Keratinocyte (primary cell): ENCODE data around the gene SMC1B.

ENCODE experiments used
- EZH2 ChIP-seq: IDR thresholded peaks from one replicate; pipeline ENCODE4 v1.6.1; 2012; ENCODE audit warnings: inconsistent platforms, mild to moderate bottlenecking, low read length, moderate library complexity
- TF ChIP-seq, protein P1 (sequence below), 3 experiments: IDR thresholded peaks in 1 of 3; conservative IDR thresholded peaks in 1 of 3; optimal IDR thresholded peaks in 1 of 3; 2 replicates in 2 of 3; 3 replicates in 1 of 3; pipeline versions ENCODE3 to v1.5.1; 2011; ENCODE audit warnings: low read length in 3 of 3, mild to moderate bottlenecking in 3 of 3, moderate library complexity in 2 of 3, control low read depth in 1 of 3, inconsistent platforms in 1 of 3; ENCODE audit not compliant: insufficient read depth in 2 of 3; ENCODE audit errors: extremely low read depth in 1 of 3

DNA sequence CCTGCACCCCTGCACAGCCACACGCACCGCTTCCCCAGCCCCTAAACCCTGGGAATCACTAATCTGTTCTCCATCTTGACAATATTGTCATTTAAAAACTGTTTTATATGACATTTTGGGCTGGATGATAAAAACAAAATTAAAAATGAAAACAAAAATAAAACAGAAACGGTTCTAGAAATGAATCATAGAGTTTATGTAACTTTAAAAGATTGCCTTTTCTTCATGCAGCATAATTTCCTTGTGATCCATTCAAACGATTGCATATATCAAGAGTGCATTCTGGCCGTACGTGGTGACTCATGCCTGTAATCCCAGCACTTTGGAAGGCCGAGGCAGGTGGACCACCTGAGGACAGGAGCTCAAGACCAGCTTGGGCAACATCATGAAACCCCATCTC lies 110.2 kb downstream of the SMC1B start:
- no peak for TF ChIP-seq EZH2
- TF ChIP-seq, protein P1, sequence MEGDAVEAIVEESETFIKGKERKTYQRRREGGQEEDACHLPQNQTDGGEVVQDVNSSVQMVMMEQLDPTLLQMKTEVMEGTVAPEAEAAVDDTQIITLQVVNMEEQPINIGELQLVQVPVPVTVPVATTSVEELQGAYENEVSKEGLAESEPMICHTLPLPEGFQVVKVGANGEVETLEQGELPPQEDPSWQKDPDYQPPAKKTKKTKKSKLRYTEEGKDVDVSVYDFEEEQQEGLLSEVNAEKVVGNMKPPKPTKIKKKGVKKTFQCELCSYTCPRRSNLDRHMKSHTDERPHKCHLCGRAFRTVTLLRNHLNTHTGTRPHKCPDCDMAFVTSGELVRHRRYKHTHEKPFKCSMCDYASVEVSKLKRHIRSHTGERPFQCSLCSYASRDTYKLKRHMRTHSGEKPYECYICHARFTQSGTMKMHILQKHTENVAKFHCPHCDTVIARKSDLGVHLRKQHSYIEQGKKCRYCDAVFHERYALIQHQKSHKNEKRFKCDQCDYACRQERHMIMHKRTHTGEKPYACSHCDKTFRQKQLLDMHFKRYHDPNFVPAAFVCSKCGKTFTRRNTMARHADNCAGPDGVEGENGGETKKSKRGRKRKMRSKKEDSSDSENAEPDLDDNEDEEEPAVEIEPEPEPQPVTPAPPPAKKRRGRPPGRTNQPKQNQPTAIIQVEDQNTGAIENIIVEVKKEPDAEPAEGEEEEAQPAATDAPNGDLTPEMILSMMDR (optimal IDR thresholded peaks at IDR 0.05 in 1 of 3, IDR thresholded peaks at IDR 0.05 in 1 of 3, conservative IDR thresholded peaks at IDR 0.05 in 1 of 3; ENCODE audit: extremely low read depth in 1 of 3, insufficient read depth in 2 of 3, low read length in 3 of 3), result no peak
